Cerebellar nuclear complex (tissue), 1 donor: ENCODE measurements around the gene MCF2L.

Source experiments
- DNase-seq, 2 experiments: peaks; one replicate each; lab custom pipeline; 2025; lab: John Stamatoyannopoulos, UW

The MCF2L gene

GRCh38 chr13:113148940-113149503, 180.0 kb downstream of the MCF2L start:
- DNase-seq: no peak
